HEK293 (cell line): ENCODE data around the gene CXorf65.

Experiments
- CTCF ChIP-seq: fragments of 450-650 bp; formaldehyde crosslinking; IDR thresholded peaks from 2 replicates; pipeline ENCODE4 v1.5.1; 2016; ENCODE audit warnings: missing biosample characterization, missing genetic modification characterization
- SP2 ChIP-seq: fragments of 450-650 bp; formaldehyde crosslinking; IDR thresholded peaks from 2 replicates; pipeline ENCODE4 v1.5.1; 2016; ENCODE audit warnings: missing biosample characterization, missing genetic modification characterization
- ZBTB49 ChIP-seq: fragments of 450-650 bp; formaldehyde crosslinking; IDR thresholded peaks from 2 replicates; pipeline ENCODE4 v1.5.1; 2016; ENCODE audit warnings: missing biosample characterization, missing genetic modification characterization, low read depth
- ZNF214 ChIP-seq: fragments of 450-650 bp; formaldehyde crosslinking; IDR thresholded peaks from 2 replicates; pipeline ENCODE4 v1.5.1; 2017; ENCODE audit warnings: missing biosample characterization, mild to moderate bottlenecking, missing genetic modification characterization, borderline replicate concordance
- ZNF274 ChIP-seq, 2 experiments: fragments of 200-500 bp in 1 of 2; fragments of 450-650 bp in 1 of 2; sonication (Bioruptor generic) in 1 of 2; formaldehyde crosslinking in 1 of 2; IDR thresholded peaks; 2 replicates each; pipeline versions ENCODE4 v1.5.1 to v1.6.1; 2014 to 2016; ENCODE audit warnings: borderline replicate concordance in 1 of 2, inconsistent platforms in 1 of 2, low read length in 1 of 2, missing biosample characterization in 1 of 2, missing genetic modification characterization in 1 of 2
- ZNF521 ChIP-seq: fragments of 450-650 bp; formaldehyde crosslinking; IDR thresholded peaks from 2 replicates; pipeline ENCODE4 v1.5.1; 2017; ENCODE audit warnings: missing biosample characterization, mild to moderate bottlenecking, missing genetic modification characterization
- ZNF600 ChIP-seq: fragments of 450-650 bp; formaldehyde crosslinking; IDR thresholded peaks from 2 replicates; pipeline ENCODE4 v1.5.1; 2016; ENCODE audit warnings: missing biosample characterization, missing genetic modification characterization
- ZNF704 ChIP-seq: fragments of 450-650 bp; formaldehyde crosslinking; IDR thresholded peaks from 2 replicates; pipeline ENCODE4 v1.5.1; 2016; ENCODE audit warnings: missing biosample characterization, missing genetic modification characterization
- TF ChIP-seq, protein P1 (sequence below): fragments of 450-650 bp; formaldehyde crosslinking; IDR thresholded peaks from 2 replicates; pipeline ENCODE4 v1.5.1; 2017; ENCODE audit warnings: missing biosample characterization, missing genetic modification characterization

DNA sequence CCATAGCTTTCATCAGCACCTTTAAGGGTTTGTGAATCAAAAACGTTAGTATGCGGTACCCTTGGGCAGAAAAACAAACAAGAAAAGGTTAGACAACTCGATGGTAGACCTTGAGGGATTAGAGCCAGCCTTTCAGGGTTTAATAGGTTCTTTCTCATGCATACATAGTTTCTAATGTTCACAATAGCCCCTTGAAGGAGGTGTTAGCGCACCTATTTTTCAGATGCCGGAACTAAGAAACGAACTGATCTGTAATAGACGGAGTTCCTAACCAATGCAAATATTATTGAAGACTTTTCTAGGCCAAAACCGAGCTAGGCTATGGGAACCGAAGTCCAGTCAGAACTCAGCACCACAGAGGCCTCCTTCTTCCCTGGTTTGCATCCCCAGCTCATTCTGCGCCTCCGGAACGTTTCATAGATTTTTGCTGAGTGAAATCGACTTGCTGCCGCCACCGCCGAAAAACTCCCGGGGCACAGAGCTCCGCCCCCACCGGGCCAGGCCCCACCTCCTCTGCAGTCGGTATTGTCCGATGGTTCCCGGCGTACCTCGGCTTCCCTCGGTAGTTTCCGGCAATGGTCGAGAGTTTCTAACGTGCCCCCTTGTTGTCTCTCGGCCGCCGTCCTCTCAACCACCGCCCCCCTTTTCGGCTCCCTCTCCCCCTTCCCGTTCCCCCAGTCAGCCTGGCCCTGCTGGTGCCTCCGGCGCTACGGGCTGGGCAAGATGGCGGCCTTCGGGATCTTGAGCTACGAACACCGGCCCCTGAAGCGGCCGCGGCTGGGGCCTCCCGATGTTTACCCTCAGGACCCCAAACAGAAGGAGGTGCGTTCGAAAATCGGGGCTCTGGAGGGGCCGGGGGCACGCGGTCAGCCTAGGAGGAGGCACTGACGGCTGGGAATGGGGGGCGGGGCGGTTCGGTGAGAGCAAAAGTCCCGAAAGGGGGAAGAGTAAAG is 11.8 kb upstream of the CXorf65 start, which contains the start of gene MED12:
- TF ChIP-seq ZNF214 (tag by site-specific recombination) (no peak; the same call in 1 of the 2 replicates), CTCF (tag by site-specific recombination) (no peak), ZBTB49 (tag by site-specific recombination) (no peak), ZNF274 (IDR thresholded peaks at IDR 0.05; ENCODE audit: low read length) (no peak), ZNF274 (tag by site-specific recombination; IDR thresholded peaks at IDR 0.05; ENCODE audit: borderline replicate concordance) (no peak), ZNF704 (tag by site-specific recombination) (no peak), SP2 (tag by site-specific recombination) (no peak), ZNF600 (tag by site-specific recombination) (no peak), ZNF521 (tag by site-specific recombination) (no peak)
- TF ChIP-seq, protein P1, sequence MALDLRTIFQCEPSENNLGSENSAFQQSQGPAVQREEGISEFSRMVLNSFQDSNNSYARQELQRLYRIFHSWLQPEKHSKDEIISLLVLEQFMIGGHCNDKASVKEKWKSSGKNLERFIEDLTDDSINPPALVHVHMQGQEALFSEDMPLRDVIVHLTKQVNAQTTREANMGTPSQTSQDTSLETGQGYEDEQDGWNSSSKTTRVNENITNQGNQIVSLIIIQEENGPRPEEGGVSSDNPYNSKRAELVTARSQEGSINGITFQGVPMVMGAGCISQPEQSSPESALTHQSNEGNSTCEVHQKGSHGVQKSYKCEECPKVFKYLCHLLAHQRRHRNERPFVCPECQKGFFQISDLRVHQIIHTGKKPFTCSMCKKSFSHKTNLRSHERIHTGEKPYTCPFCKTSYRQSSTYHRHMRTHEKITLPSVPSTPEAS (tag by site-specific recombination), result no peak
